HepG2 (cell line): Measurements from ENCODE around the gene SPRED3.

Experiments used
- ATF3 ChIP-seq: sonication (generic); formaldehyde crosslinking; IDR thresholded peaks from 2 replicates; pipeline ENCODE4 v1.4.0; 2020; ENCODE audit warnings: missing genetic modification reagents
- CTCF ChIP-seq: sonication (generic); formaldehyde crosslinking; IDR thresholded peaks from 2 replicates; pipeline ENCODE4 v1.5.0; 2020; ENCODE audit warnings: mild to moderate bottlenecking, missing genetic modification reagents, moderate library complexity
- RFX5 ChIP-seq: IDR thresholded peaks from 2 replicates; pipeline ENCODE4 v1.6.1; 2011; ENCODE audit warnings: low read depth, low read length, improper control_type of control experiment
- STAT6 ChIP-seq: sonication (generic); formaldehyde crosslinking; IDR thresholded peaks from 2 replicates; pipeline ENCODE4 v1.4.0; 2020; ENCODE audit warnings: missing genetic modification reagents, mild to moderate bottlenecking, borderline replicate concordance
- TAF1 ChIP-seq: sonication (generic); formaldehyde crosslinking; IDR thresholded peaks from 2 replicates; pipeline ENCODE4 v1.4.0; 2020; ENCODE audit warnings: missing genetic modification reagents
- ZFX ChIP-seq: sonication (generic); formaldehyde crosslinking; IDR thresholded peaks from 2 replicates; pipeline ENCODE4 v1.4.0; 2020; ENCODE audit warnings: mild to moderate bottlenecking, low read depth, missing genetic modification reagents, moderate library complexity
- ZKSCAN8 ChIP-seq: IDR thresholded peaks from 2 replicates; pipeline ENCODE4 v1.6.1; 2016; ENCODE audit warnings: borderline replicate concordance, missing genetic modification reagents, missing compliant biosample characterization
- ZNF431 ChIP-seq: sonication (generic); formaldehyde crosslinking; IDR thresholded peaks from 2 replicates; pipeline ENCODE4 v1.9.0; 2022; ENCODE audit warnings: missing genetic modification reagents, low read depth, mild to moderate bottlenecking, borderline replicate concordance
- ZNF713 ChIP-seq: sonication (generic); formaldehyde crosslinking; IDR thresholded peaks from 2 replicates; pipeline ENCODE4 v1.4.0; 2020; ENCODE audit warnings: mild to moderate bottlenecking, missing genetic modification reagents

DNA sequence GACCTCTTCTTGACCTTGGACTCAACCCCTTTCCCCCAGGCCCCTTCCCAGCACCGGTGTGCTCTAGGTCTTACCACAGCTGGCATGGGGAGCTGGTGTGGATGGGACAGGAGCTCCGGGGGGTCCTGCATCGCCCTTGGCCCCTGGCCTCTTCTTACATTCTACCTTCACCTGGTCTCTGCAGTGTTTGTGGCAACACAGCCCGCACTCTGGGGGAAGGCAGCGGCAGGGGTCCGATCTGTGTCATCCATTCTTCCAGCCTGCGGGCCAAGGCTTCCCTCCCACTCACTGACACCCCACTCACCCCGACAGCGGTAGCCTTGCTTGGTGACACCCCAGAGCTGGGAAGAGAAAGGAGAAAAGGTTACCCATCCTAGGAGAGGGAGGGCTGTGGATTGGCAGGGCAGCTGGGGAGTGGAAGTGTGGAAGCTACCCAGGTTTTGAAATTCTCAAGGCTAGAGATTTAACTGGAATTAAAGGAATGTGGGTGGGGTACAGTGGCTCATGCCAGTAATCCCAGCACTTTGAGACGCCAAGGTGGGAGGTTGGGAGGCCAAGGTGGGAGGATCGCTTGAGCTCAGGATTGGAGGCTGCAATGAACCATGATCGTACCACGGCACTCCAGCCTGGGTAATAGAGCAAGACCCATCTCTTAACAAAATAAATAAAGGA is 22.7 kb downstream of the SPRED3 start:
- no peak for TF ChIP-seq ZFX (CRISPR knock-in tag)
- TF ChIP-seq ZNF713: no peak
- no peak for TF ChIP-seq ZKSCAN8 (CRISPR knock-in tag)
- no peak for TF ChIP-seq CTCF (CRISPR knock-in tag)
- TF ChIP-seq RFX5: no peak
- no peak for TF ChIP-seq TAF1 (CRISPR knock-in tag)
- TF ChIP-seq ATF3 (CRISPR knock-in tag): no peak
- no peak for TF ChIP-seq ZNF431 (CRISPR knock-in tag)
- TF ChIP-seq STAT6 (CRISPR knock-in tag): no peak
